ENCODE measurements around the gene KRT26.

- TF ChIP-seq, protein P1, sequence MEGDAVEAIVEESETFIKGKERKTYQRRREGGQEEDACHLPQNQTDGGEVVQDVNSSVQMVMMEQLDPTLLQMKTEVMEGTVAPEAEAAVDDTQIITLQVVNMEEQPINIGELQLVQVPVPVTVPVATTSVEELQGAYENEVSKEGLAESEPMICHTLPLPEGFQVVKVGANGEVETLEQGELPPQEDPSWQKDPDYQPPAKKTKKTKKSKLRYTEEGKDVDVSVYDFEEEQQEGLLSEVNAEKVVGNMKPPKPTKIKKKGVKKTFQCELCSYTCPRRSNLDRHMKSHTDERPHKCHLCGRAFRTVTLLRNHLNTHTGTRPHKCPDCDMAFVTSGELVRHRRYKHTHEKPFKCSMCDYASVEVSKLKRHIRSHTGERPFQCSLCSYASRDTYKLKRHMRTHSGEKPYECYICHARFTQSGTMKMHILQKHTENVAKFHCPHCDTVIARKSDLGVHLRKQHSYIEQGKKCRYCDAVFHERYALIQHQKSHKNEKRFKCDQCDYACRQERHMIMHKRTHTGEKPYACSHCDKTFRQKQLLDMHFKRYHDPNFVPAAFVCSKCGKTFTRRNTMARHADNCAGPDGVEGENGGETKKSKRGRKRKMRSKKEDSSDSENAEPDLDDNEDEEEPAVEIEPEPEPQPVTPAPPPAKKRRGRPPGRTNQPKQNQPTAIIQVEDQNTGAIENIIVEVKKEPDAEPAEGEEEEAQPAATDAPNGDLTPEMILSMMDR (IDR thresholded peaks at IDR 0.05) = no peak
- no peak for TF ChIP-seq EZH2 (IDR thresholded peaks at IDR 0.05; ENCODE audit: borderline replicate concordance, insufficient read depth, low read depth, low read length, poor library complexity, severe bottlenecking)
Observed at GRCh38 chr17:40813804-40814203, 41.8 kb upstream of the KRT26 start.

Data from B cell (primary cell).